ENCODE results near the gene KIF20B. TPM values are rescaled to one million over a fixed set of nuclear protein-coding genes. Genes with fewer than 3 reads are reported as not detected.

The KIF20B gene
- total RNA-seq, 1 donor from 2014 or later = 2.5 TPM

DNA sequence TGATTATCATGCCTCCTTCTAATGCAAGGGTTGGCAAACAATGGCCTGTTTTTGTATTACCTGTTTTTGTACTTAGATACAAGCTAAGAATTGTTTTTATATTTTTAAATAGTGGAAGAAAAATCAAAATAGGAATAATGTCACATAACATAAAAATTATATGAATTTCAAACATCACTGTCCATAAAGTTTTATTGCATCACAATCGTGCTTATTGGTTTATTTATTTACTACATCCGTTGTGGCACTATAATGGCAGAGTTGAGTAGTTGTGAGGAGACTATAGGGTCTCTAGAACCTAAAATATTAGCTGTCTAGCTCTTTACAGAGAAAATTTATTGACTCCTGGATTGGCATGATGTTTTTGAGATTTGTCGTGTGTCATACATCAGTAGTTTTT lies 4.1 kb downstream of the KIF20B start:
- TF ChIP-seq POLR2A (IDR thresholded peaks at IDR 0.05) (no peak), POLR2AphosphoS5 (IDR thresholded peaks at IDR 0.05; ENCODE audit: insufficient read depth in 1 of 2, low read depth in 1 of 2) (no peak)
- TF ChIP-seq, protein P1, sequence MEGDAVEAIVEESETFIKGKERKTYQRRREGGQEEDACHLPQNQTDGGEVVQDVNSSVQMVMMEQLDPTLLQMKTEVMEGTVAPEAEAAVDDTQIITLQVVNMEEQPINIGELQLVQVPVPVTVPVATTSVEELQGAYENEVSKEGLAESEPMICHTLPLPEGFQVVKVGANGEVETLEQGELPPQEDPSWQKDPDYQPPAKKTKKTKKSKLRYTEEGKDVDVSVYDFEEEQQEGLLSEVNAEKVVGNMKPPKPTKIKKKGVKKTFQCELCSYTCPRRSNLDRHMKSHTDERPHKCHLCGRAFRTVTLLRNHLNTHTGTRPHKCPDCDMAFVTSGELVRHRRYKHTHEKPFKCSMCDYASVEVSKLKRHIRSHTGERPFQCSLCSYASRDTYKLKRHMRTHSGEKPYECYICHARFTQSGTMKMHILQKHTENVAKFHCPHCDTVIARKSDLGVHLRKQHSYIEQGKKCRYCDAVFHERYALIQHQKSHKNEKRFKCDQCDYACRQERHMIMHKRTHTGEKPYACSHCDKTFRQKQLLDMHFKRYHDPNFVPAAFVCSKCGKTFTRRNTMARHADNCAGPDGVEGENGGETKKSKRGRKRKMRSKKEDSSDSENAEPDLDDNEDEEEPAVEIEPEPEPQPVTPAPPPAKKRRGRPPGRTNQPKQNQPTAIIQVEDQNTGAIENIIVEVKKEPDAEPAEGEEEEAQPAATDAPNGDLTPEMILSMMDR (IDR thresholded peaks at IDR 0.05) = no peak
- H3K27me3 ChIP-seq = no peaks in the 10 kb centered on the region
- no peaks in the 10 kb centered on the region for H3K36me3 ChIP-seq
- H3K27ac ChIP-seq = no peak overlapping the region
- H3K4me1 ChIP-seq = peaks cover 12% of the 10 kb centered on the region
- no peak overlapping the region for H3K4me3 ChIP-seq
- no peak for DNase-seq (ENCODE audit: extremely low spot score in 2 of 2)
- intact Hi-C loops (cut with DNase I) = no loop called here
- H3K9me3 ChIP-seq = no peaks in the 10 kb centered on the region

DNA sequence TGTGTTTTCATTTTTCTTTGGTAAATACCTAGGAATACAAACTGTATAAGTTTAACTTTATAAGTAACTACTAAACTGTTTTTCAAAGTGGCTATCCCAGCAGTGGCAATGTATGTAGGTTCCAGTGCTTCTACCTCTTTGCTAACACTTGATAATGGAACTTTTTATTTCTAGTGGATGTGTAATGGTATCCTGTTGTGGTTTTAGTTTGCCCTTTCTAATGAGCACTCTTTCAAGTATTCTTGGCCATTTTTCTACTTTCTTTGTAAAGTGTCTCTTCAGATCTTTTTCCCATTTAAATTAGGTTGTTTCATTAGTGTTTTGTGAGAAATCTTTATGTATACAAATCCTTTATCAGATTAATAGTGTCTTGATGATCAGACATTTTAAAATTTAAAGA lies 4.6 kb downstream of the KIF20B start:
- H3K27me3 ChIP-seq = no peaks in the 10 kb centered on the region
- intact Hi-C loops (cut with DNase I) = no loop called here
- H3K36me3 ChIP-seq = no peaks in the 10 kb centered on the region
- H3K4me3 ChIP-seq = no peak overlapping the region
- DNase-seq (ENCODE audit: extremely low spot score in 2 of 2) = no peak
- no peak overlapping the region for H3K27ac ChIP-seq
- H3K9me3 ChIP-seq = no peaks in the 10 kb centered on the region
- TF ChIP-seq, protein P1 (IDR thresholded peaks at IDR 0.05) = no peak
- no peak for TF ChIP-seq POLR2AphosphoS5 (IDR thresholded peaks at IDR 0.05; ENCODE audit: insufficient read depth in 1 of 2, low read depth in 1 of 2)
- TF ChIP-seq POLR2A (IDR thresholded peaks at IDR 0.05) = no peak
- H3K4me1 ChIP-seq = peaks cover 10% of the 10 kb centered on the region

DNA sequence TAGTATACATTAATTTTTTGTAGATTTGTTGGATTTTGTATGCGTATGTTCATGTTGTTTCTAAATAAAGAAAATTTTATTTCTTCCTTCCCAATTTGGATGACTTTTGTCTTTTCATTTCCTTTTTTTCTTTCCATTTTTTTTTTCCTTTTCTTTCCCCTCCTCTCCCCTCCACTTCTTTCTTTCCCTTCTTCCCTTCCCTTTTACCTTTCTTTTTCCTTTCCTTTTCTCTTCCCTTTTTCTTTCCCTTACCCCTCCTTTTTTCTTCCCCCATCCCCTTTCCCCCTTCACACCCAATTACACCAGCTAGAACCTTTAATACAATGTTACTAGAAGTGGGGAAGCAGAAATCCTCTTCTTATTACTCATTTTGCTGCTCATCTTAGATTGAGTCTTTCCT lies 6.0 kb downstream of the KIF20B start:
- Histone ChIP-seq H3K4me3 (no peak overlapping the region), H3K4me1 (peaks cover 2% of the 10 kb centered on the region), H3K36me3 (no peaks in the 10 kb centered on the region), H3K9me3 (no peaks in the 10 kb centered on the region), H3K27me3 (no peaks in the 10 kb centered on the region), H3K27ac (no peak overlapping the region)
- intact Hi-C loops (cut with DNase I) = no loop called here
- TF ChIP-seq POLR2AphosphoS5 (IDR thresholded peaks at IDR 0.05; ENCODE audit: insufficient read depth in 1 of 2, low read depth in 1 of 2) = no peak
- TF ChIP-seq, protein P1 (IDR thresholded peaks at IDR 0.05) = no peak
- no peak for TF ChIP-seq POLR2A (IDR thresholded peaks at IDR 0.05)
- no peak for DNase-seq (ENCODE audit: extremely low spot score in 2 of 2)

DNA sequence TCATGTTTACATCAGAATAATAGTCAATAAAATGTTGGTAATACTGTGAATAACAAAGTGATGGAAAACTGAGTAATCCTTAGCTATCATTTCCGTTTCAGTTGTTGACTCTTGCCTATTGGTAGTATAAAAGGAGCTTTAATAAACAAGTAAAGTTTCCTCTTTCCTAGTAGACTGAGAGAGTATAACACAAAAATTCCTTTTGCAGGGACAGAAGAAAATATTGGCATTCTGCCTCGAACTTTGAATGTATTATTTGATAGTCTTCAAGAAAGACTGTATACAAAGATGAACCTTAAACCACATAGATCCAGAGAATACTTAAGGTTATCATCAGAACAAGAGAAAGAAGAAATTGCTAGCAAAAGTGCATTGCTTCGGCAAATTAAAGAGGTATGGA lies 9.4 kb downstream of the KIF20B start:
- Histone ChIP-seq H3K9me3 (no peaks in the 10 kb centered on the region), H3K4me1 (no peaks in the 10 kb centered on the region), H3K27me3 (no peaks in the 10 kb centered on the region), H3K36me3 (no peaks in the 10 kb centered on the region), H3K4me3 (no peak overlapping the region), H3K27ac (no peak overlapping the region)
- intact Hi-C loops (cut with DNase I) = no loop called here
- no peak for DNase-seq (ENCODE audit: extremely low spot score in 2 of 2)
- TF ChIP-seq, protein P1 (IDR thresholded peaks at IDR 0.05) = no peak
- no peak for TF ChIP-seq POLR2AphosphoS5 (IDR thresholded peaks at IDR 0.05; ENCODE audit: insufficient read depth in 1 of 2, low read depth in 1 of 2)
- no peak for TF ChIP-seq POLR2A (IDR thresholded peaks at IDR 0.05)

DNA sequence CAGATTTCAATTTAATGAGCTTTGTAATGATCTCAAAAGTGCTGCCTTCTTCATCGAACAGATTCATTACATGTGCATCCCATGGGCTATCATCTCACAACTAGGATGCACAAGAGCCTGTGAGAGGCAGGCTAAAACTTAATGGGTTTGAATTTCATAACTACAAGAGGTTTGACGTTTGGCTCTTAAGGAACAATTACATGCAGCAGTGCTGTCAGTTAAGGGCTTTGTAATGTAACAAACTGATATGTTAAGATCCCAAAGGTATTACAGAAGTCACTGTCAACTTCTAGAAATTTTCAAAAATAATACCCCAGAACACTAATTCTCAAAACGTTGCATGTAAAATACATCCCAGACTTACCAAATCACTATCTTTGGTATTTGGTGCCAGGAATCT lies 33.2 kb downstream of the KIF20B start:
- H3K9me3 ChIP-seq = no peaks in the 10 kb centered on the region
- H3K4me3 ChIP-seq = no peak overlapping the region
- no peaks in the 10 kb centered on the region for H3K36me3 ChIP-seq
- no peaks in the 10 kb centered on the region for H3K27me3 ChIP-seq
- H3K4me1 ChIP-seq = no peaks in the 10 kb centered on the region
- intact Hi-C loops (cut with DNase I) = no loop called here
- TF ChIP-seq POLR2A (IDR thresholded peaks at IDR 0.05) = no peak
- TF ChIP-seq, protein P1 (IDR thresholded peaks at IDR 0.05) = no peak
- no peak for TF ChIP-seq POLR2AphosphoS5 (IDR thresholded peaks at IDR 0.05; ENCODE audit: insufficient read depth in 1 of 2, low read depth in 1 of 2)
- no peak for DNase-seq (ENCODE audit: extremely low spot score in 2 of 2)
- no peak overlapping the region for H3K27ac ChIP-seq
